ENCODE results near the gene PMCH. TPM values are rescaled to one million over a fixed set of nuclear protein-coding genes. Genes with fewer than 3 reads are reported as not detected.

Gene PMCH
- total RNA-seq, 1 donor from 2014 or later: not detected

DNA sequence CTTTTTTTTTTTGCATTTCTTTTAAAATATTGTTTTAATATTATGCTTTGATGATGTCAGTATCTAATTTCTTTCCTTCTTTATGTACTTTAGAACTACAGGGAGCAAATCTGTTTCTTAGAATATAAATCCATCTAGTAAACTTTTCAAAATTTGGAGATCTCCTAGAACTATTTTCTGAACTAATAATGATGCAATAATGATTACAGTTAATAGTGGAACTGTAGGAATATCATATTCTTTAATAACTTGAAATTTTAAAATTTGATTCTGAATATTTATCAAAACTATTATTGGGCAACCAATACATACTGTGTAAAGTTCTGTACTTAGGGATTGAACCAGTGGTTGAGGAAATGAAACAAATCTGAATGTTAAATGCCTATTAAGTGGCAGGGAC lies 23.1 kb upstream of the PMCH start:
- H3K9me3 Mint-ChIP-seq (ENCODE audit: unreplicated experiment): no peaks in the 10 kb centered on the region
- no peaks in the 10 kb centered on the region for H3K4me1 Mint-ChIP-seq (ENCODE audit: unreplicated experiment)
- no peak overlapping the region for H3K4me3 Mint-ChIP-seq (ENCODE audit: unreplicated experiment)
- H3K27ac Mint-ChIP-seq (ENCODE audit: unreplicated experiment): no peak overlapping the region
- no peaks in the 10 kb centered on the region for H3K36me3 Mint-ChIP-seq (ENCODE audit: low read depth, unreplicated experiment)
- no peaks in the 10 kb centered on the region for H3K27me3 Mint-ChIP-seq (ENCODE audit: unreplicated experiment)
- DNase-seq (ENCODE audit: low spot score): no peak
- TF ChIP-seq CTCF (IDR thresholded peaks at IDR 0.05; ENCODE audit: unreplicated experiment): no peak

DNA sequence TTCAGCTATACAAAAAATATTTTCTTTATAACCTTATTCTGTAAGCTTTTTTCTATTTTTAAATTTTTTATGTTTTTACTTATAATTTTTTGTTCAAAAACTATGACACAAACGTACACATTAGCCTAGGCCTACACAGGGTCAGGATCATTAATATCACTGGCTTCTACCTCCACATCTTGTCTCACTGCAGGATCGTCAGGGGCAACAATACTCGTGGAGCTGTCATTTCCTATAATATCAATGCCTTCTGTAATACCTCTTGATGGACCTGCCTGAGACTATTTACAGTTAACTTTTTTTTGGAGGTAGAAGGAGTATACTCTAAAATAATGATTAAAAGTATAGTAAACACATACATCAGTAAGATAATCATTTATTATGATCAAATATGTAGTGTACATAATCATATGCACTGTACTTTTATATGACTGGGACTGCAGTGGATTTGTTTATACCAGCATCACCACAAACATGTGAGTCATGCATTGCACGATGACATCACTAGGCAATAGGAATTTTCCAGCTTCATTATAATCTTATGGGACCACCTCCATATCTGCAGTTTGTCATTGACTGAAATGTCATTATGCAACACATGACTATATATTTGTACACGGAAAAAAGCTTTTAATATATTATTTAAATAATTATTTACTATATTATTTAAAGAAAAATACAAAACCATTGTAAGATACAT lies 18.5 kb upstream of the PMCH start:
- no peak for DNase-seq (ENCODE audit: low spot score)
- Mint-ChIP-seq H3K4me1 (ENCODE audit: unreplicated experiment) (no peaks in the 10 kb centered on the region), H3K27ac (ENCODE audit: unreplicated experiment) (no peak overlapping the region), H3K27me3 (ENCODE audit: unreplicated experiment) (no peaks in the 10 kb centered on the region), H3K4me3 (ENCODE audit: unreplicated experiment) (no peak overlapping the region), H3K36me3 (ENCODE audit: low read depth, unreplicated experiment) (no peaks in the 10 kb centered on the region), H3K9me3 (ENCODE audit: unreplicated experiment) (no peaks in the 10 kb centered on the region)
- no peak for TF ChIP-seq CTCF (IDR thresholded peaks at IDR 0.05; ENCODE audit: unreplicated experiment)

- no peak for TF ChIP-seq CTCF (IDR thresholded peaks at IDR 0.05; ENCODE audit: unreplicated experiment)
- H3K9me3 Mint-ChIP-seq (ENCODE audit: unreplicated experiment): no peaks in the 10 kb centered on the region
- peaks cover 14% of the 10 kb centered on the region for H3K36me3 Mint-ChIP-seq (ENCODE audit: low read depth, unreplicated experiment)
- H3K27ac Mint-ChIP-seq (ENCODE audit: unreplicated experiment): no peak overlapping the region
- H3K4me1 Mint-ChIP-seq (ENCODE audit: unreplicated experiment): no peaks in the 10 kb centered on the region
- H3K4me3 Mint-ChIP-seq (ENCODE audit: unreplicated experiment): no peak overlapping the region
- no peak for DNase-seq (ENCODE audit: low spot score)
- H3K27me3 Mint-ChIP-seq (ENCODE audit: unreplicated experiment): no peaks in the 10 kb centered on the region
These were observed 6.4 kb upstream of the PMCH start for GRCh38 chr12:102204025-102204424.

DNA sequence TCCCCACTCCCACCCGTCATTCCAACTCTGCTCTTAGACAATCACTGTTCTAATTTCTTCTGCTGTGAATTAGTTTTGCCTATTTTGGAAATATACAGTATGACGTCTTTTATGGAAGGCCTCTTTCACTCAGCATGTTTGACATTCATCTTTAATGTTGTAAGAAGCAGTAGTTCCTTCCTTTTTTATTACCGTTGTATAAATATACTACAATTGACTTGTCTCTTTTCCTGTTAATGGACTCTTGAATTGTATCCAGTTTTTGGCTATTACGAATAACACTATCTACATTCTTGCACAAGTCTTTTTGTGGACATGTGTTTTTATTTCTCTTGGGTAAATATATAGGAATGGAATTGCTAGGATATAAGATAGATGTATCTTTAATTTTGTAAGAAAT lies 4.9 kb upstream of the PMCH start:
- H3K4me3 Mint-ChIP-seq (ENCODE audit: unreplicated experiment): no peak overlapping the region
- H3K27me3 Mint-ChIP-seq (ENCODE audit: unreplicated experiment): no peaks in the 10 kb centered on the region
- no peak for DNase-seq (ENCODE audit: low spot score)
- H3K9me3 Mint-ChIP-seq (ENCODE audit: unreplicated experiment): no peaks in the 10 kb centered on the region
- no peaks in the 10 kb centered on the region for H3K4me1 Mint-ChIP-seq (ENCODE audit: unreplicated experiment)
- TF ChIP-seq CTCF (IDR thresholded peaks at IDR 0.05; ENCODE audit: unreplicated experiment): no peak
- H3K36me3 Mint-ChIP-seq (ENCODE audit: low read depth, unreplicated experiment): peaks cover 3% of the 10 kb centered on the region
- H3K27ac Mint-ChIP-seq (ENCODE audit: unreplicated experiment): no peak overlapping the region

DNA sequence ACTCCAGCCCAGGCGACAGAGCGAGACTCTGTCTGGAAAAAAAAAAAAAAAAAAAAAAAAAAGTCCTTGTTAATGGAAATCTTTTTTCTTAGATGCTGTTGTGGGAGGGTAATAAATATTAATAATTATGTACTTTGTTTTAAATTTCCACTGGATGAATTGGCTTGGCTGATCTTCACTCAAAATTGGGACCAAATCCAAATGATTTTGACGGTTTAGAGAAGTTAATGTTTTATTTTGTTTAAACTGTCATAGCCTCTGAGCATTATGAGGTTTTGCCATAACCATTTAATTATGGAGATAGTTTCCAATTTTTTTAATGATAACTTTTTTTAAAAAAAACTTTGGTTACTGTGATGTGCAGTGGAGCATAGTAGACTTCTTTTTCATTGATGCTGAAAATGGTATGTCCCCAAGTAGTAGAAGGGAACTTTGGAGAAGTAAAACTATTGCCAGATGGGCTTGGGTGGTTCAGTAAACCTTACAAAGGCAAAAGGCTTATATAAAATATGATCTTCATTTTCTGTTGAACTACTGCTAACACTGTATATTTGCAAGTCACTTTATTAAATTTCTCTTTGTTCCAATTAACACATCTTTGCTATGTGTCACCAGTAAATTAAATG lies 3.9 kb upstream of the PMCH start:
- H3K9me3 Mint-ChIP-seq (ENCODE audit: unreplicated experiment): no peaks in the 10 kb centered on the region
- H3K4me3 Mint-ChIP-seq (ENCODE audit: unreplicated experiment): no peak overlapping the region
- H3K27ac Mint-ChIP-seq (ENCODE audit: unreplicated experiment): no peak overlapping the region
- H3K36me3 Mint-ChIP-seq (ENCODE audit: low read depth, unreplicated experiment): peaks cover 3% of the 10 kb centered on the region
- H3K4me1 Mint-ChIP-seq (ENCODE audit: unreplicated experiment): no peaks in the 10 kb centered on the region
- no peak for DNase-seq (ENCODE audit: low spot score)
- no peaks in the 10 kb centered on the region for H3K27me3 Mint-ChIP-seq (ENCODE audit: unreplicated experiment)
- no peak for TF ChIP-seq CTCF (IDR thresholded peaks at IDR 0.05; ENCODE audit: unreplicated experiment)

All from endothelial cell (in vitro differentiated cells).